Natural killer cell treated with Interleukin-12 subunit alpha and Interleukin-12 subunit beta and Interleukin-15 and Interleukin-18, amount 100 ng/mL, for 72 hours (primary cell): ENCODE measurements around the gene EFNA5. TPM values are rescaled to one million over a fixed set of nuclear protein-coding genes. Genes with fewer than 3 reads are reported as not detected.

Experiments
- ATAC-seq, 2 donors: fragments of 150-1000 bp; cut with Tn5 transposase in 1 of 2; sonication (Bioruptor Pico), chemical (Tn5 transposase) in 1 of 2; 2 replicates each; pipeline ENCODE4 v1.10.0; 2021
- DNase-seq: peaks from one replicate; pipeline ENCODE4 v3.0.0; 2022; ENCODE audit warnings: low spot score
- H3K27ac Mint-ChIP-seq, 2 donors: 1 replicate in 1 of 2; 2 replicates in 1 of 2; pipeline ENCODE4 v1.8.0; 2022; ENCODE audit warnings: mixed read lengths in 2 of 2, mild to moderate bottlenecking in 1 of 2, moderate library complexity in 1 of 2
- H3K27me3 Mint-ChIP-seq, 2 donors: 1 replicate in 1 of 2; 2 replicates in 1 of 2; pipeline ENCODE4 v1.8.0; 2022; ENCODE audit warnings: mixed read lengths in 2 of 2
- H3K36me3 Mint-ChIP-seq: one replicate; pipeline ENCODE4 v1.8.0; 2022; ENCODE audit warnings: mixed read lengths
- H3K4me1 Mint-ChIP-seq, 2 donors: 1 replicate in 1 of 2; 2 replicates in 1 of 2; pipeline ENCODE4 v1.8.0; 2022; ENCODE audit warnings: low read depth in 2 of 2, mixed read lengths in 2 of 2, mild to moderate bottlenecking in 1 of 2
- H3K4me3 Mint-ChIP-seq: one replicate; pipeline ENCODE4 v1.8.0; 2022; ENCODE audit warnings: mixed read lengths
- H3K9me3 Mint-ChIP-seq: 2 replicates; pipeline ENCODE4 v1.8.0; 2022; ENCODE audit warnings: mixed read lengths
- total RNA-seq, 2 donors: library from RNA; stranded (reverse); gene quantifications; one replicate each; pipeline ENCODE4 v1.2.3, GENCODE V29; 2022

EFNA5 gene
- total RNA-seq, 2 donors from 2014 or later, result 1.2 to 2.2 TPM

GRCh38 chr5:107652408-107652807, 18.3 kb downstream of the EFNA5 start:
- Mint-ChIP-seq H3K4me3 (no peak overlapping the region), H3K4me1 (no peaks in the 10 kb centered on the region), H3K27ac (no peak overlapping the region), H3K36me3 (no peaks in the 10 kb centered on the region), H3K27me3 (peaks cover 7 to 15% of the 10 kb centered on the region in 2 donors), H3K9me3 (no peaks in the 10 kb centered on the region)
- DNase-seq, result no peak
- ATAC-seq, result no peak

DNA sequence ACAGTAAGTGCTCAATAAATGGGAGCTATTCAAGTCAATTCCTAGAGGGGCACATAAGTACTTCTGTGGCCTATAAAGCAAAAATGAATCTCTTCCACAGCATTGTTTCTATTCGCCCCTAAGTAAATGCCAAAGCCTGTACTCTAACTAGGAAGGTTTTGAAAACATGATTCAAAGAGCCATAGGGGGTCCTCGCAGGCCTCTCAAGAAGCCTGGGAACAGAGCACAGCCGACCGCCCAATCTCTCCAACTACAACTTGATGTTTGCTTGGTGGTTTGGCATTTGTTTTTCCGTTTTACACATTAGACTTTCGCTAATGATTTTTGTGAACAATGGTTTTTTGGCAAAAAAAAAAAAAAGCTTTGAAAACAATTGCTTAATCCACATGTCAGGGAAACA, 19.4 kb downstream of the EFNA5 start:
- H3K4me3 Mint-ChIP-seq, result no peak overlapping the region
- no peak for DNase-seq
- ATAC-seq, result no peak
- H3K27ac Mint-ChIP-seq, result no peak overlapping the region
- H3K36me3 Mint-ChIP-seq, result no peaks in the 10 kb centered on the region
- no peaks in the 10 kb centered on the region for H3K4me1 Mint-ChIP-seq
- no peaks in the 10 kb centered on the region for H3K9me3 Mint-ChIP-seq
- peaks cover 7 to 15% of the 10 kb centered on the region in 2 donors for H3K27me3 Mint-ChIP-seq

DNA sequence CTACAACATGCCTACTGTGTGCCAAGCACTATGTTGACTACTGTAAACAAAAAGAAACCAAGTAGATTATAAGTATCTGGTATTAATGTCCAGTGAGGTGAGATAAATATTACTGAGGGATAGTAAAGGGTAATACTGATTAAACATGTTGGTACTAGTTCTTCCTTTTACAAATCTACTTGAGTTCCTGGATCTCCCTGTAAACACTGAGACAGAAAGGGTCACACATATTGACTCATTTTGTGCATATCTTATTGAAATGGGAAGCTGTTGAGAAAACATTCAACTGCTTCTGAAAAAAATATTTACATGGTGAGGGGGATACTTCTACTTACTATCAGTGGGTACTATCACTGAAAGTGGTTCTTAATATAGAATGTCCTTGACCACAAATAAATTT, 24.3 kb downstream of the EFNA5 start:
- peaks cover 2 to 6% of the 10 kb centered on the region in 2 donors for H3K27me3 Mint-ChIP-seq

GRCh38 chr5:107640568-107640967, 30.2 kb downstream of the EFNA5 start:
- Mint-ChIP-seq H3K9me3 (no peaks in the 10 kb centered on the region), H3K4me1 (no peaks in the 10 kb centered on the region), H3K27ac (no peak overlapping the region), H3K4me3 (no peak overlapping the region), H3K27me3 (peaks cover 3 to 6% of the 10 kb centered on the region in 2 donors), H3K36me3 (no peaks in the 10 kb centered on the region)
- DNase-seq, result no peak
- ATAC-seq, result no peak

More for the DNA sequence above, 24.3 kb downstream of the EFNA5 start:
- ATAC-seq, result no peak
- H3K36me3 Mint-ChIP-seq, result no peaks in the 10 kb centered on the region
- no peaks in the 10 kb centered on the region for H3K9me3 Mint-ChIP-seq
- no peaks in the 10 kb centered on the region for H3K4me1 Mint-ChIP-seq
- no peak overlapping the region for H3K27ac Mint-ChIP-seq
- no peak for DNase-seq
- no peak overlapping the region for H3K4me3 Mint-ChIP-seq

DNA sequence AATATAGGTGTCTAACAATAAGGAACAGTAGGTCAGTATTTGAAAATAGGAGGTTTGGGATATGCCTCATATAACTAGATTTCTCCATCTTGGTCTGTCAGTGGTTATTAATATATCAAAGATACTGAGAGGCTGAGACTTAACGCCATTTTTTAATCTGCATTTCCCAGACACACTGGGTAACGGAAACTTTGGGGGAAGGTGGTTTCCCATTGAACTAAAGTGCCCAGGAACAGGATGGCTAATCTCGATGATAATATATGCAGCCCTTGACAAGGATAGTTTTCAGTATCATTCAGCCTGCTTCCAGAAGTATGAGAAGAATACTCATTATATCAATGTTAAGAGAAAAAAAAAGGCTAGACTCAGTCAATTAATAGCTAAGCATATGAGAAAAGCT, 30.7 kb downstream of the EFNA5 start:
- H3K27me3 Mint-ChIP-seq, result peaks cover 5 to 6% of the 10 kb centered on the region in 2 donors
- no peaks in the 10 kb centered on the region for H3K9me3 Mint-ChIP-seq
- no peaks in the 10 kb centered on the region for H3K4me1 Mint-ChIP-seq
- ATAC-seq (no peak), DNase-seq (no peak)
- no peaks in the 10 kb centered on the region for H3K36me3 Mint-ChIP-seq
- no peak overlapping the region for H3K4me3 Mint-ChIP-seq
- no peak overlapping the region for H3K27ac Mint-ChIP-seq

DNA sequence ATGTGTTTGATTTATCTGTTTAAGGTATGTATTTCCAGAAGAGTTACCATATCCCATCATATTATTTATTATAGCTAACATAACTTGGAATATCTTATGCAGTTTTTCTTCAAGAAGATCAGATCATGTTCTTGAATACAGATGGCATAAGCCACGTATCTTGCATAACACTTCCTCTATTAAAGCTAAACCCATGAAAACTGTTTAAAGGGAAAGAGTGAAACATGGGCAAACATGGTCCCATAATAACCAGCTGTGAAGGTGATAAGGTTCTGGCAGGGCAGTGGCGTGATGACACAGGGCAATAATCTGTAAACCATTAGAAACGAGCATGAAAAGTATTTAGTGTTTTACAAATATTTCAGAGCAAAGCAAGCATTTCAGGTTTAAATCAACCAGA, 34.2 kb downstream of the EFNA5 start:
- Mint-ChIP-seq H3K36me3 (no peaks in the 10 kb centered on the region), H3K4me3 (no peak overlapping the region), H3K9me3 (no peaks in the 10 kb centered on the region), H3K27ac (no peak overlapping the region), H3K4me1 (peaks cover 2 to 5% of the 10 kb centered on the region in 2 donors), H3K27me3 (peaks cover 0 to 5% of the 10 kb centered on the region in 2 donors)
- DNase-seq (no peak), ATAC-seq (no peak)

- no peaks in the 10 kb centered on the region for H3K9me3 Mint-ChIP-seq
- no peak overlapping the region for H3K27ac Mint-ChIP-seq
- H3K4me3 Mint-ChIP-seq, result no peak overlapping the region
- H3K27me3 Mint-ChIP-seq, result peaks cover 0 to 5% of the 10 kb centered on the region in 2 donors
- no peaks in the 10 kb centered on the region for H3K36me3 Mint-ChIP-seq
- peaks cover 2 to 5% of the 10 kb centered on the region in 2 donors for H3K4me1 Mint-ChIP-seq
- no peak for DNase-seq
- no peak for ATAC-seq
Measured at GRCh38 chr5:107636068-107636467, 34.7 kb downstream of the EFNA5 start.

DNA sequence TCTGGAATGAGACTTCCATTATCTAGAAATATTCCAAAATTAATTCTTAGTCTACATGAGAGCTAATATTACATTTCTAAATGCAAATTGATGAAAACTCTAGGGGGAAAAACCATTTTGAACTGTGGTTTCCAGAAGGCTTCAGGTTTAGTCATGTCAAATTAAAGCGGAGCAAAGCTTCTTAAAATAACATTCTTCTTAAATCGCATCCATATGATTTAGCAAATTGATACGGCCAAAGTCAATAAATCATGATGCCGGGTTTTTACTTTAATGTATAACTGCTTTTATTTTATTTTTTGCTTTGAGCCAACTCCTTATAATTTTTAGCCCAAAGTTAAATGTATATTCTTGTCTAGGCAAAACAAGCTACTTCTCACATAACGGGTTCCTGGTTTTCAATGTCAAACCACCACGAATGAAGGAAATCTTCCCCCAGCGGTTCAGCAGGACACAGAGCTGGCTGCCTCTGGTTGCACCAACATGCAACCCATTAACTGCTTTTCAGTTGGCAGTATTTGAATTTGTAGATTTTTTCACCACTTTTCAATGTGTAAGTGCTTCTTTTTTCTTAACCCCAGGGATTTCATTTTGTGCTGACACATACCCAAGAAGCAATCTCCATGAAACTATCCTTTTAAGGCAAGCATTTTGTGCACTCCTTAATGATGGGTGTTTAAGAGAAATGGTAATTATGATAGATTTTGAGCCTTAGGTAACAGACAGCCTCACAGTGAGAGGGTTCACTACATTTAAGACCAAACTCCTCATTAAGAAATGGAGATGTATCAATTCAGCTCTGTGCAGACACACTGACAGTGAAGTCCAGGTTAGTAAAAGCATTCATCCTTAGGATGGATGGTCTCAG, 35.5 kb downstream of the EFNA5 start:
- Mint-ChIP-seq H3K27me3 (peaks cover 0 to 2% of the 10 kb centered on the region in 2 donors), H3K9me3 (no peaks in the 10 kb centered on the region), H3K27ac (no peak overlapping the region), H3K4me1 (peaks cover 2 to 5% of the 10 kb centered on the region in 2 donors), H3K36me3 (no peaks in the 10 kb centered on the region), H3K4me3 (no peak overlapping the region)
- DNase-seq, result no peak
- ATAC-seq, result no peak

DNA sequence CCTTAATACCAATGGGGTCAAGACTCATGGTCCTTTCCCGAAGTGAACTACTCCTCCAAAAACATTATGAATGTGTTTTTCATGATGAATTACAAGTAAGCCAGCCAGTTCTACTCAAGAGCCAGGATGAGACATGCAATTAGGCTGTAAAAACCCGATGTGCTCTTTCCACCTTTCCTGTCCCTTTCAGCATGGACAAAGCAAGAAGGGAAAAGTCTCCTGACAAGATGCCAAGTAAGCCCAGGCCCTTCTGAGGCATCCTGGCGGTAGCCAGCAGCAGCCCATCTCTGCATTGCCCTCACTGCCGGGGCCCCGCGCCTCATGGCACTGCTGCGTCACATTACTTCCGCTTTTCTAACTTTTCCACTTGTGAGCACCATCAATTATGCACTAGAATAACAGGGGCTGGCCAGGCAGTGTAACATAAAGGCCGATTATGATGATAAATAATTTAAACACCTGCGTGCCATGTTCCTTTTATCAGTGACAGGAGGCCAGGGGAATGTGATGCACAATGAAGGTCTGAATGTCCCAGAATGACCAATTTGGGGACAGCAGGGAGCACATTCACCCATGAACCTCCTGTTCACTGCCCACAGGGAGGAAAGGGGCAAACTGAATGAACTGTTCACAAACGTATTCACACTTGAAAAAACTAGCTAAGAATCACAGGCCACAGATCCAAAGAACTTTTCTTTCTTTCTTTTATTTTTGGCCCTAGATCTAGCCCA, 37.4 kb downstream of the EFNA5 start:
- no peak overlapping the region for H3K4me3 Mint-ChIP-seq
- peaks cover 0 to 2% of the 10 kb centered on the region in 2 donors for H3K27me3 Mint-ChIP-seq
- DNase-seq, result no peak
- no peaks in the 10 kb centered on the region for H3K9me3 Mint-ChIP-seq
- H3K4me1 Mint-ChIP-seq, result peaks cover 2 to 5% of the 10 kb centered on the region in 2 donors
- ATAC-seq, result no peak
- H3K36me3 Mint-ChIP-seq, result no peaks in the 10 kb centered on the region
- no peak overlapping the region for H3K27ac Mint-ChIP-seq

- Mint-ChIP-seq H3K27me3 (peaks cover 0 to 2% of the 10 kb centered on the region in 2 donors), H3K27ac (no peak overlapping the region), H3K4me3 (no peak overlapping the region), H3K9me3 (no peaks in the 10 kb centered on the region), H3K4me1 (peaks cover 2 to 5% of the 10 kb centered on the region in 2 donors), H3K36me3 (no peaks in the 10 kb centered on the region)
- DNase-seq (no peak), ATAC-seq (no peak)
Measured at GRCh38 chr5:107631805-107632362, 38.9 kb downstream of the EFNA5 start.

- Mint-ChIP-seq H3K36me3 (no peaks in the 10 kb centered on the region), H3K4me1 (peaks cover 2 to 5% of the 10 kb centered on the region in 2 donors), H3K27me3 (no peaks in the 10 kb centered on the region), H3K4me3 (no peak overlapping the region), H3K27ac (no peak overlapping the region), H3K9me3 (no peaks in the 10 kb centered on the region)
- DNase-seq, result no peak
- no peak for ATAC-seq
Measured at GRCh38 chr5:107630184-107630583, 40.6 kb downstream of the EFNA5 start.

- ATAC-seq, result no peak
- no peak for DNase-seq
- Mint-ChIP-seq H3K27me3 (peaks cover 0 to 7% of the 10 kb centered on the region in 2 donors), H3K36me3 (no peaks in the 10 kb centered on the region), H3K4me1 (no peaks in the 10 kb centered on the region), H3K9me3 (no peaks in the 10 kb centered on the region), H3K27ac (no peak overlapping the region), H3K4me3 (no peak overlapping the region)
Measured at GRCh38 chr5:107624235-107624634, 46.5 kb downstream of the EFNA5 start.

GRCh38 chr5:107621089-107621488, 49.6 kb downstream of the EFNA5 start:
- Mint-ChIP-seq H3K4me3 (no peak overlapping the region), H3K27me3 (peaks cover 8 to 11% of the 10 kb centered on the region in 2 donors), H3K36me3 (no peaks in the 10 kb centered on the region), H3K4me1 (no peaks in the 10 kb centered on the region), H3K9me3 (no peaks in the 10 kb centered on the region), H3K27ac (no peak overlapping the region)
- no peak for ATAC-seq
- no peak for DNase-seq

- ATAC-seq, result no peak
- no peak overlapping the region for H3K27ac Mint-ChIP-seq
- H3K4me1 Mint-ChIP-seq, result no peaks in the 10 kb centered on the region
- H3K27me3 Mint-ChIP-seq, result peaks cover 8 to 11% of the 10 kb centered on the region in 2 donors
- DNase-seq, result no peak
- H3K36me3 Mint-ChIP-seq, result no peaks in the 10 kb centered on the region
- H3K4me3 Mint-ChIP-seq, result no peak overlapping the region
- H3K9me3 Mint-ChIP-seq, result no peaks in the 10 kb centered on the region
Measured at GRCh38 chr5:107619781-107620180, 51.0 kb downstream of the EFNA5 start.
